Stimulated activated naive B cell treated with anti-CD40 and anti-IgM and Interleukin-4, amounts not matched to agents 10 μg/mL and 1 μg/mL and 100 μg/mL, for 72 hours (primary cell): ENCODE measurements around the gene NT5C3A.

Source experiments
- ATAC-seq, 2 donors: fragments of 150-1000 bp; cut with Tn5 transposase; replicated peaks; 2 replicates each; pipeline ENCODE4 v1.10.0; 2021; ENCODE audit warnings: moderate library complexity in 1 of 2
- DNase-seq: peaks from one replicate; pipeline ENCODE4 v3.0.0; 2021
- H3K27ac Mint-ChIP-seq: one replicate; pipeline ENCODE4 v1.8.0; 2022; ENCODE audit warnings: mild to moderate bottlenecking, mixed read lengths
- H3K27me3 Mint-ChIP-seq, 2 donors: one replicate each; pipeline ENCODE4 v1.8.0; 2022; ENCODE audit warnings: mixed read lengths in 2 of 2
- H3K36me3 Mint-ChIP-seq, 2 donors: one replicate each; pipeline ENCODE4 v1.8.0; 2022; ENCODE audit warnings: mixed read lengths in 2 of 2, mild to moderate bottlenecking in 1 of 2
- H3K4me1 Mint-ChIP-seq, 2 donors: one replicate each; pipeline ENCODE4 v1.8.0; 2022; ENCODE audit warnings: mixed read lengths in 2 of 2, mild to moderate bottlenecking in 1 of 2
- H3K4me3 Mint-ChIP-seq, 2 donors: one replicate each; pipeline ENCODE4 v1.8.0; 2022; ENCODE audit warnings: mild to moderate bottlenecking in 2 of 2, mixed read lengths in 2 of 2, moderate library complexity in 1 of 2
- H3K9me3 Mint-ChIP-seq, 2 donors: one replicate each; pipeline ENCODE4 v1.8.0; 2022; ENCODE audit warnings: mixed read lengths in 2 of 2, mild to moderate bottlenecking in 1 of 2

The NT5C3A gene

DNA sequence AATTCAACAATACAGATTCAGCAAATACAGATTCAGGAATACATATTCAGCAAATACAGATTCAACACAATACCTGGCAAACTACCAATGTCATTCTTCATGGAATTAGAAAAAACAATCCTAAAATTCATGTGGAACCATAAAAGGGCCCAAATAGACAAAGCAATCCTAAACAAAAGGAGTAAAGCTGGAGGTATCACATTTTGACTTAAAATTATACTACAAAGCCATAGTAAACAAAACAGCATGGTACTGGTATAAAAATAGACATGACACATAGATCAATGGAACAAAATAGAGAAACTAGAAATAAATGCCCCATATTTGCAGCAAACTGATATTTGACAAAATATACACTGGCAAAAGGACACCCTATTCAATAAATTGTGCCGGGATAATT lies 3.4 kb upstream of the NT5C3A start:
- H3K27me3 Mint-ChIP-seq = no peaks in the 10 kb centered on the region
- H3K9me3 Mint-ChIP-seq = peaks cover 17 to 19% of the 10 kb centered on the region in 2 donors
- no peak for DNase-seq
- ATAC-seq = no peak
- H3K4me3 Mint-ChIP-seq = no peak overlapping the region
- H3K4me1 Mint-ChIP-seq = peaks cover 8 to 16% of the 10 kb centered on the region in 2 donors
- peak overlapping the region; percentile 16 for H3K27ac Mint-ChIP-seq
- H3K36me3 Mint-ChIP-seq = peaks cover 9 to 11% of the 10 kb centered on the region in 2 donors

DNA sequence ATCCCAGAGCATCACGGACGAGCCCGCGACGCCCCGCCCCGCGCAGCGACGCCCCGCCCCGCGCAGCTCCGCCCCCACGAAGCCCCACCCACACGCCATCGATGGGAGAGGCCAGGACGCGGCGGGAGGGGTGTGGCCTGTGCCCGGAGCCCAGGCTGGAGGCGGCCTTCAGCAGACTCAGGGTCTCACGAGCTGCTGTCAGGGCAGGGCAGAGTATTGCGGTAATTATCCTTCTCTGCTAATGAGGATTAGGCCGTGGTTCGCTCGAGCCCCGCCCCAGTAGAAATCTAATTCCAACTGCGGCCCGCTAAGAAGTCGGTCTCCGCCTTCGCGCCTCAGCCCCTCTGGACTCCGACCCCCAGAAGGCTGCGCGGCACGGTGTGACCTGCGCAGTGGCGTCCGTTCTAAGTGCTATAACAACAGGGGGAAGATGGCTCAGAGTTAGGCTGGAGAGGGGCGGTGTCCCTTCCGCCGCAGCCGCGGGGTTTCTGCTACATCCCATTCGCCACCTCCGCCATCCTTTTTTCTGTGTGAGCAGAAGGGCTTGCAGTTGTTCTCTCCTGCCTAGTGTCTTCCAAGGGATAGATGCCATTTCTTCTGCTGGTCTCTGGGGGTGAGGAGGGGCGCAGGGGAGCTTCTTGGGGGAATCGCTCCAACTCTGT lies 337 bp upstream of the NT5C3A start:
- Mint-ChIP-seq H3K4me1 (peaks cover 17 to 42% of the 10 kb centered on the region in 2 donors), H3K4me3 (peak overlapping the region; percentile 98), H3K27ac (peak overlapping the region; percentile 94), H3K36me3 (peaks cover 18 to 23% of the 10 kb centered on the region in 2 donors), H3K27me3 (no peaks in the 10 kb centered on the region), H3K9me3 (peaks cover 7 to 14% of the 10 kb centered on the region in 2 donors)
- DNase-seq (peak; percentile 88), ATAC-seq (peak; percentile 93)

DNA sequence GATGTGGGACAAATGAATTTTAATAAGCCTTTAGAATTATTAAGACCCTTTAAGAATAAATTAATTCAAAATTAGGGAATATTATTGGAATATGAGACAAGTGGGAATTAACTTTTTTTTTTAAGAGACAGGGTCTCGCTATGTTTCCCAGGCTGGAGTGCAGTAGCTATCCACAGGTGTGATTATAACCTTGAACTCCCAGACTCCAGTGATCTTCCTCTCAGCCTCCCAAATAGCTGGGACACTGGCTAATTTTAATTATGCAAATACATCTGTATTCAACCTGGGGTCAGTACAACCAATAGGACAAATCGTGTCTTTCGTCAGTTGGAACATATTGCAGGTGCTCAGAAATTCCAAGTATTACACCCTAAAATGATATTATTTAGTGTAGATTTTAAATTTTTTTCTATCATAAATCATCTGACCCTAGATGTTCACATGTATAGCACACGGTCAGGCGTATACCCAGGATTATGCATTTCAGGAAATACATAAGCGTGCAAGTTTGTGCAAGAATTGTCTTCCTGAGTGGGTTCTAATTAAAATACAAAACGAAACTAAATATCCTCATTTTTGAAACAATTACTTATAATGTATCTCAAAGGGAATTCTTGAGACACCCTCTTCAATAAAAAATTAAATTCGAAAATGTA lies 1.2 kb downstream of the NT5C3A start:
- ATAC-seq = no peak
- no peak for DNase-seq
- Mint-ChIP-seq H3K4me3 (peak overlapping the region; percentile 98), H3K9me3 (peaks cover 6 to 12% of the 10 kb centered on the region in 2 donors), H3K36me3 (peaks cover 18 to 33% of the 10 kb centered on the region in 2 donors), H3K27me3 (no peaks in the 10 kb centered on the region), H3K4me1 (peaks cover 23 to 45% of the 10 kb centered on the region in 2 donors), H3K27ac (peak overlapping the region; percentile 88)

DNA sequence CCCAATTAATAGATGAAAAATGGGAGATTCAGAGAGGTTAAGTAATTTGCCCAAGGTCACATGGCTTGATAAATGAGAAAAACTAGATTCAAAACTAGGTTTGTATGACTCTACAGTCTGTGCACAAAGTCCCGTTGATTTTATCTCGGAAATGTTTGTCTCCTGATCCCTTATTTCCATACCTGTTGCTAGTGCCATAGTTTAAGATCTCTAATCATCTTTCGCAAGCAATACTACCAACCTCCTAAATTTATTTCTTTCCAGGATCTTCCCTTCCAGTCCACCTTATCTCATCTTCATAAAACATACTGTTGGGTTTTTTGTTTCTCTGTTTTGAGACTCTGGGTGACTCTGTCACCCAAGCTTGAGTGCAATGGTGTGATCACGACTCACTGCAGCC lies 2.9 kb downstream of the NT5C3A start:
- H3K27me3 Mint-ChIP-seq = no peaks in the 10 kb centered on the region
- DNase-seq (no peak), ATAC-seq (no peak)
- H3K4me3 Mint-ChIP-seq = no peak overlapping the region
- H3K36me3 Mint-ChIP-seq = peaks cover 14 to 37% of the 10 kb centered on the region in 2 donors
- H3K9me3 Mint-ChIP-seq = peaks cover 0 to 2% of the 10 kb centered on the region in 2 donors
- H3K4me1 Mint-ChIP-seq = peaks cover 27 to 50% of the 10 kb centered on the region in 2 donors
- no peak overlapping the region for H3K27ac Mint-ChIP-seq

DNA sequence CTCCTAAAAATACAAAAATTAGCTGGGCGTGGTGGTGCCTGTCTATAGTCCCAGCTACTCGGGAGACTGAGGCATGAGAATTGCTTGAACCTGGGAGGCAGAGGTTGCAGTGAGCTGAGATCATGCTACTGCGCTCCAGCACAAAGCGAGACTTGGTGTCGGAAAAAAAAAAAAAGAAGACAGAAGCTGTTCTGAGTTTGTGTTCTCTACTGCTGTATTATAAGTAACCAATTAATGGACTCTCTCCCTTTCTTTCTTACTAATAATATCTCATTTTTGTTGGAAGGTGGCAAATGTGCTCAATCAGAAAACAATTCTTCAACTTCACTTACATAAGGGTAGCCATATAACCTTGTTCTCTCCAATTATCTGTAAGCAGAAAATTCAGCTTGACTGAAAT lies 7.4 kb downstream of the NT5C3A start:
- no peak for ATAC-seq
- H3K9me3 Mint-ChIP-seq = peaks cover 0 to 2% of the 10 kb centered on the region in 2 donors
- no peak for DNase-seq
- no peaks in the 10 kb centered on the region for H3K27me3 Mint-ChIP-seq
- peaks cover 12 to 36% of the 10 kb centered on the region in 2 donors for H3K36me3 Mint-ChIP-seq
- peaks cover 29 to 68% of the 10 kb centered on the region in 2 donors for H3K4me1 Mint-ChIP-seq
- no peak overlapping the region for H3K27ac Mint-ChIP-seq
- H3K4me3 Mint-ChIP-seq = no peak overlapping the region

DNA sequence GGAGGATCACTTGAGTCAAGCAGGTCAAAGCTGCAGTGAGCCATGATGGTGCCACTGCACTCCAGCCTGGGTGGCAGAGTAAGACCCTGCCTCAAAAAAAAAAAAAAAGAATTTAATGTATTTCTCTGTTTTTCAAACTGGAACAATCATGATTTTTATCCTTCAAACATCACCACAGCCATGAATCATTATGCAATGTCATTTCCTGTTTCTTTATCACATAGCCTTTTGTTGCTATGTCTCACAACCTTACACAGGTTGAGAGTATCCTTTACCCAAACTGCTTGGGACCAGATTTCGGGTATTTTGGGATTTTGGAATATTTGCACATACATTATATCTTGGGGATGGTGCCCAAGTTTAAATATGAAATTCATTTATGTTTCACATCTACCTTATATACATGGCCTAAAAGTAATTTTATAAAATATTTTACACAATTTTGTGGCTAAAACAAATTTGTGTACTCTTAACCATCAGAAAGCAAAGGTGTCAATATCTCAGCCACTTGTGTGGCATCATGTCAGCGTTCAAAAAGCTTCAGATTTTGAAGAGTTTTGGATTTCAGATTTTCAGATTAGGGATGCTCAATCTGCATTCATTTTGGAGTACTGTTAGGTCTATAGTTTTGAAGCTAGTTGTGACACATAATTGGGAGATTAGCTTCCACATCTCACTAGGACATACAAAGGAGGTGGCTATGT lies 8.2 kb downstream of the NT5C3A start:
- no peaks in the 10 kb centered on the region for H3K27me3 Mint-ChIP-seq
- peaks cover 27 to 68% of the 10 kb centered on the region in 2 donors for H3K4me1 Mint-ChIP-seq
- DNase-seq (no peak), ATAC-seq (peak; percentile 39 to 46)
- no peak overlapping the region for H3K27ac Mint-ChIP-seq
- H3K4me3 Mint-ChIP-seq = no peak overlapping the region
- peaks cover 7 to 33% of the 10 kb centered on the region in 2 donors for H3K36me3 Mint-ChIP-seq
- peaks cover 0 to 2% of the 10 kb centered on the region in 2 donors for H3K9me3 Mint-ChIP-seq

DNA sequence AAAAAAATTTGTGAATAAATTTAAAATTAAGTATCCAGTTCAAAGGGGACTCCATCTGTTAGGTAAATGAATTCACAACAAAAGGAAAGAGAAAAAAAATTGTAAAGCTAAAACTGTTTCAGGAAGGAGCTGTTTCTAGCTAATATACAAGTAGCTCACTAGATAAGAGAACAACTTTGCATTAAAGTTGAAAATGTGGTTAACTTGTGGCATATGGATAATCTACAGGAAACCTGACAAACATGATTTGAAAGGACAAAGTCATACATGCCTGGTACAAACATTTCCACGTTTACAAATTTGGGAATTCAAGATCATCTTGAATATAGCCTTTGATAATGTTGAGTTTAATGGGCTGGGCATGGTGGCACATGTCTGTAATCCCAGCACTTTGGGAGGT lies 8.9 kb downstream of the NT5C3A start:
- no peak for DNase-seq
- Mint-ChIP-seq H3K4me3 (no peak overlapping the region), H3K9me3 (peaks cover 0 to 1% of the 10 kb centered on the region in 2 donors), H3K4me1 (peaks cover 25 to 66% of the 10 kb centered on the region in 2 donors), H3K27ac (peak overlapping the region; percentile 14), H3K36me3 (peaks cover 5 to 31% of the 10 kb centered on the region in 2 donors), H3K27me3 (no peaks in the 10 kb centered on the region)
- ATAC-seq = no peak

DNA sequence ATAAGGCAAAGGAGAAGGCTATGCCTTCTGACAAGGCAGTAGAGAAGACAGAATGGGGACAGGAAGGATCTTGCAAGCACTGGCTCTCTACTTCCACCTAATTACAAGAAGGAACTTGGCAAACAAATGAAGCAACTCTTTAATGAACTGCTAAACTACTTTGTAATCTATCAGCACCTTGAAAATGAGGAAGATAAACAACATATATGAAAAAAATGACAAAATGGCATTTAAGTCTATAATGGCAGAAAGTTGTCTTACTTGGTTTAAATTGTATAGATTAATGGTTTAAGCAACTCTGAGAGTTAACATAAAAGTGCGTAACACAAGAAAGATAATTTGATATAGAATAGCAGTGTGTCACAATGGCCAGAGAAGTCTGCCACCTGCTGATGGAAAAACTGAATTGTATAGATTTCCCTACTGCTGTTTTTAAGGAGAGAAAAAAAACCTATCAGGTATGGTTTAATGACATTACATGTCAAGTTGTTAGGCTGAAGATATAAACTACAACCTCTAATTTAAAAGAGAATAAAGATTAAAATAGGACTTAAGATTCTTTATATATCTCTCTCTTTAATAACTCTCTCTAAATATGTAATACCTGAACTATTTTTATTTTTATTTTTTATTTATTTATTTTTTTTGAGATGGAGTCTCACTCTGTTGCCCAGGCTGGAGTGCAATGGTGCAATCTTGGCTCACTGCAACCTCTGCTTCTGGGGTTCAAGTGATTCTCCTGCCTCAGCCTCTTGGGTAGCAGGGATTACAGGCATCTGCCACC lies 11.8 kb downstream of the NT5C3A start:
- no peaks in the 10 kb centered on the region for H3K27me3 Mint-ChIP-seq
- no peak for DNase-seq
- H3K27ac Mint-ChIP-seq = peak overlapping the region; percentile 20
- no peaks in the 10 kb centered on the region for H3K9me3 Mint-ChIP-seq
- peak; percentile 46 to 62 for ATAC-seq
- H3K4me1 Mint-ChIP-seq = peaks cover 17 to 59% of the 10 kb centered on the region in 2 donors
- peaks cover 4 to 12% of the 10 kb centered on the region in 2 donors for H3K36me3 Mint-ChIP-seq
- H3K4me3 Mint-ChIP-seq = peak overlapping the region in 1 of 2 donors; percentile 30

DNA sequence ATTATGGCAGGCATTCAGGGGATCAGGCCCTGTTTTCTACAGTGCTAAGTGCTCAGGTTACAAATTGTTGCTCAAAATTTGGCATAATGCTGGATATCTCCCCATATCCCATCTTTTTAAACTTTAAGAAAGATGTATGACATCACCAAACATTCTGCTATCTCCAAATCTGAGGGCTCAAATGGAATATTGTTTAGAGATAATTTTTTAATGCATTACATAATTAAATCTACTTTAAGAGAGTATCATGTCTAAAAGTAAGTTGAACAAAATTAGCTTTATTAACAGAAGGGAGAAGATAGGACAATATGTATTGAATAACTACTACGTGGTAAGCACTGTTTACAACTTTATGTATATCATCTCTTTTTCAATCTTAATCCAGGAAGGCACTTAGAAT lies 13.9 kb downstream of the NT5C3A start:
- H3K27ac Mint-ChIP-seq = no peak overlapping the region
- H3K36me3 Mint-ChIP-seq = peaks cover 2 to 8% of the 10 kb centered on the region in 2 donors
- no peaks in the 10 kb centered on the region for H3K27me3 Mint-ChIP-seq
- no peaks in the 10 kb centered on the region for H3K9me3 Mint-ChIP-seq
- peaks cover 21 to 57% of the 10 kb centered on the region in 2 donors for H3K4me1 Mint-ChIP-seq
- ATAC-seq (no peak), DNase-seq (no peak)
- no peak overlapping the region for H3K4me3 Mint-ChIP-seq

DNA sequence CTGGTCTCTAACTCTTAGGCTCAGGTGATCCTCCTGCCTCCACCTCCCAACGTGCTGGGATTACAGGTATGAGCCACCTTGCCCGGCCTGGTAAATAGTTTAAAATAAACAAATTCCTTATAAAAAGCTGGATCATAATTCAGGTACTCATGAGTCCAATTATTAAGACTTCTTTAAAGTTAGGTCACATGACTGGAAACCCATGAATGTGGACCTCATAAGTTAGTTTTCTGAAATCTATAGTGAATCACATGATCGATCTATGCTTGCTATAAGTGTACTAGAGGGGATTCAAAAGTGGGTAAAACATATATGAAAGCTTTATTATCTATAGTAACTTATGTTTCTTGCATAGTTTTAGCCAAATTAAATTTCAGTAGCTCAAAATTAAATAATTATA lies 14.3 kb downstream of the NT5C3A start:
- H3K27ac Mint-ChIP-seq = no peak overlapping the region
- H3K36me3 Mint-ChIP-seq = peaks cover 2 to 8% of the 10 kb centered on the region in 2 donors
- ATAC-seq (no peak), DNase-seq (no peak)
- H3K27me3 Mint-ChIP-seq = no peaks in the 10 kb centered on the region
- H3K9me3 Mint-ChIP-seq = no peaks in the 10 kb centered on the region
- peaks cover 25 to 60% of the 10 kb centered on the region in 2 donors for H3K4me1 Mint-ChIP-seq
- no peak overlapping the region for H3K4me3 Mint-ChIP-seq

DNA sequence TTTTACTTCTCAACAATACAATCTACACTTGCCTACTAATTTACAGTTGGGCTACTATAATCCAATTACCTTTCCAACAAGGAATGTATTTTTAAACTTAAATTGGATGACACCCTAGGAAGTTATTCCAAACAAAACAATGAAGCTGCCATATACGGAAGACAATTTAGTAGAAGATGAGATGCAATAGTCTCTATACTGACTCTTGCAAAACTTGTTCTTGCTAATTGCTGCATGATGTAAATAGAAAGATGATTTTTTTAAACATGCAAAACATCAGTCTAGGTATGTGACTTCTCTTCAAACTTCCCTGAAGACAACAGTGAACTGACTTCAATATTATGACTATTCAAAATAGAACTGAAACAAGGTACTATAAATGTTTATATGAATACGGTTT lies 17.6 kb downstream of the NT5C3A start:
- ATAC-seq (peak; percentile 48 to 65), DNase-seq (no peak)
- Mint-ChIP-seq H3K27ac (no peak overlapping the region), H3K4me3 (no peak overlapping the region), H3K9me3 (no peaks in the 10 kb centered on the region), H3K4me1 (peaks cover 17 to 47% of the 10 kb centered on the region in 2 donors), H3K27me3 (no peaks in the 10 kb centered on the region), H3K36me3 (peaks cover 2 to 5% of the 10 kb centered on the region in 2 donors)

DNA sequence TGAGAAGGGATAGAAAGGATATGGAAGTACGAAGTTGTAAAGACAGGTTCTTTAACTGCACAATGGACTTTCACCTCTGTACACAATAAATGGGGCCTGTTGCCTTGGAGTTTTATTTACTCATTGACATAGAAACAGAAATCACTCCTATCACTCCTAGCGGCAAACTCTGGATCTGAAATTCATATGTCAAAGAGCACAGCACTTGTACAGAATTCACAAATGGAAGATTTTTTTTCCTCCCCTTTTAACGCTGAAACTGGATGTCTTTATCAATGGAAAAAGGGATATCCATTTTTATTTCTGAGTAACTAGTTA lies 18.2 kb downstream of the NT5C3A start:
- peaks cover 2 to 5% of the 10 kb centered on the region in 2 donors for H3K36me3 Mint-ChIP-seq
- ATAC-seq (no peak), DNase-seq (no peak)
- H3K9me3 Mint-ChIP-seq = no peaks in the 10 kb centered on the region
- H3K27ac Mint-ChIP-seq = peak overlapping the region; percentile 31
- no peak overlapping the region for H3K4me3 Mint-ChIP-seq
- H3K27me3 Mint-ChIP-seq = no peaks in the 10 kb centered on the region
- peaks cover 19 to 47% of the 10 kb centered on the region in 2 donors for H3K4me1 Mint-ChIP-seq

DNA sequence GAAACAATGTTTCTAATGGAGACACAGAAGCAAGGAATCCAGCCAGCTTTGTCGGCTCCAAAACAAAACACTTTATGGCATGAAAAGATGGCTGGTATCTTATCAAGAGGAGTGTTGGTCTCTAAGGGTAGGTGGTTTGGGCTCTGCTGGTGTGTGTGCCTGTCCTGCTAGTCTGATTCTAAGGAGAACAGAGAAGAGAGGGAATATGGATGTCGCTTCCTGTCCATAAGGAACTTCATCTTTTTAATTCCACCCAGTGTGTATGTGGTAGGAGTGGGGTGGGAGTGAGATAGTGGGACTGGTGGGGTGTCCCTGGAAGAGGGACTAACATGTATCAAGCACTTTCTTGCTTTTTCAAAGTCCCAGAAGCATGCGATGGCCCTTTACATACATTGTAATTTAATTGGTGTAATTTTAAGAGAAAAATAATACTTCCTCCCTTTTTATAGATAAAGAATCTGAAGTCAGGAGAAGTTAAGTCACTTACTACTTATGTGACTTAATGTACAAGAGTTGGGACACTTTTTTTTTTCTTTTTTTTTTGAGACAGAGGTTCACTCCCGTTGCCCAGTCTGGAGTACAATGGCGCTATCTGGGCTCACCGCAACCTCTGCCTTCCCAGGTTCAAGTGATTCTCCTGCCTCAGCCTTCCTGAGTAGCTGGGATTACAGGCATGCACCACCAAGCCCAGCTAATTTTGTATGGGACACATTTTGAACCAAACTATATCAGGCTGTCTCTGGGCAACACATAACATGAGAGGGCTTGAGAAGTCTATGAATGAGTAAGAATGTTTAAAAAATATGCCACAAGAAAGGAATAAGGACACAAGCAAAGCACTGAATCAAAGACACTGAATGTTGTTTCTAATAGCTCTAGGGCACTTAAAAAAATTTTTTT lies 18.8 kb downstream of the NT5C3A start:
- Mint-ChIP-seq H3K4me1 (peaks cover 20 to 49% of the 10 kb centered on the region in 2 donors), H3K4me3 (no peak overlapping the region), H3K27me3 (no peaks in the 10 kb centered on the region), H3K9me3 (no peaks in the 10 kb centered on the region), H3K36me3 (peaks cover 2 to 5% of the 10 kb centered on the region in 2 donors), H3K27ac (peak overlapping the region; percentile 31)
- ATAC-seq = no peak
- no peak for DNase-seq
